GM19193 (cell line): ENCODE data around the gene RBBP8NL.
A peak's percentile ranks its signal among the peaks of the same experiment; 100 is the strongest.

Experiments
- POLR2A ChIP-seq: IDR thresholded peaks from 4 replicates; pipeline ENCODE4 v1.6.1; 2011; ENCODE audit not compliant: insufficient read depth, insufficient read length; ENCODE audit errors: extremely low read depth

RBBP8NL gene

DNA sequence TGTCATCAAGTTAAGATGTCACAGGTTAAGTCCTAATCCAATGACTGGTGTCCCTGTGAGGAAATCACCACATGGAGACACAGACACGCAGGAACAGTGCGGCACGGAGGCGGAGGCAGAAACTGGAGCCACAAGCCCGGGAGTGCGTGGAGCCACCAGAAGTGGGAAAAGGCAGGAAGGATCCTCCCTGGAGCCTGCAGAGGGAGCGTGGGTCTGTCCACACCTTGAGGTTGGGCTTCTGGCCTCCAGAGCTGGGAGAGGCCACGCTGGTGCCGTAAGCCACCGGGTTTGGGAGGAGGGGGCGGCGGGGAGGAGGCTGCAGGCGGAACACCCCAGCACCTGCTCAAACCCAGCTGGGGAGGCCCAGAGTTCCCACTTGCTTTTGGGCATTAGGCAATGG lies 24.0 kb downstream of the RBBP8NL start:
- no peak for TF ChIP-seq POLR2A

DNA sequence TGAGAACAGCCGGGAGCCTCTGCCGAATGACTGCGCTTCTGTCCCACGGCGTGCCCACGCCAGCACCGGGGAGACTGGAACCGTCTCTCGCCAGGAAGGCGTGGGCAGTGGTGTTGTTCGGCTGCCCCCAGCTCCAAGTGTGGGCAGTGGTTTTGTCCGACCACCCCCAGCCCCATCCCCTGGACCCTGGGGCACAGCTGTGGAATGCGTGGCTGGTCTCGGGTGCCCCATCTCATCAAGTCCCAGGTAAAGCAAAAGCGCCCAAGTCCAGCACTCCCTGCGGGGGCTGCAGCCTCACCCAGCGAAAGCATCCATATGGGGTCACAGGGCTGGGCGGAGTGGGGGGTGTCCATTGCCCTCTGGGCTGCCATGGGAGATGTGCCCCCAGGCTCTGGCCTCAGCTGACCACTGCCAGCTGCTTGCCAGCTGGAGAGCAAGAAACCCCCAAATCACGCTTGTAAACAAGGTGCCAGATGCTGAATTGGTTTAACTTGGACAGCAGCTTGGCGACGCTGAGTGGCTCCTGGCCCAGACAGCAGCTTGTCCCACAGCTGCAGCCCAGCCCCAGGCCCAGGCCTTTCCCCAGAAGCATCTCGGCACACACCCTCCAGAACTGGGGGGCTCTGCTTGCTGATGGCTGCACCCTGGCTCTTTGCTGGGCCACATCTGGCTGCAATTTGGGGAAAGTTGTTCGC lies 24.7 kb downstream of the RBBP8NL start:
- no peak for TF ChIP-seq POLR2A

DNA sequence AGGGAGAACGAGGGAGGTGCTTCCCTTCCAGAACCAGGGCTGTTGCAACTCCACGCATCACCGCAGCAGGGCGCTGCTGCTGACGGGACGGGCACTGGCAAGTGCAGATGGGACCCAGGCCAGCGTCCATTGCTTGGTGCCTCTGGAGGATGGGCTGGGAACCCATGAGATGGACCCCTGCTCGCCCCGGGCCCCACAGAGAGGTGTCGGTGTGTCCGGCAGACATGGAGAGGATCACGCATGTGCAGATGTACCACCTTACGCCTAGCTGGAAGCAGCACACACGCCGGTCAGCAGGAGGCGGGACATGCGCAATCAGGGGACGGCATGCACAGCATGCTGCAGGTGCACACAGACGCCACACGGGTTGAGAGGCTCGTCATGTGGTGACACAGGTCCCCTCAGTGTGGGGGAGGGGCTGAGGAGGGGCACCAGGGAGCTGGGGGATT lies 26.0 kb downstream of the RBBP8NL start:
- TF ChIP-seq POLR2A = no peak

DNA sequence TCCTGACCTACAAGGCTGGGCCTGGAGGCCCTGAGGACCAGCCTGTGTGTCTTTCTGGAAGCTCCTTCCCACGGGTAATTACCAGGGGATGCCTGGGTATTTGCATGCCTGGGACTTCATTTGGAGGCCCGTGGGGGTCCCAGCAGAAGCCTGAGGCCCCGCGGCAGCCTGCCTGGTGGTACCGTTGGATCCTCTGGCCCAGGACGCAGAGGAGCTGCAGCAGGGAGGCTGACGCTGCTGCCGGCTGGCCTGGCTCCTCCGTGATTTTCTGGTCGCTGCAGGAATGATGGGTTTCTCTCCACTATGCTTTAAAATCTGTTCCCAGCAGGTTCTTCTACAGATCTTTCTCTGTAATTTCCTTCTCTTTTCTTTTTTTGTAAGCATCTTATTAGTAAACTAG lies 26.8 kb downstream of the RBBP8NL start:
- TF ChIP-seq POLR2A = no peak

DNA sequence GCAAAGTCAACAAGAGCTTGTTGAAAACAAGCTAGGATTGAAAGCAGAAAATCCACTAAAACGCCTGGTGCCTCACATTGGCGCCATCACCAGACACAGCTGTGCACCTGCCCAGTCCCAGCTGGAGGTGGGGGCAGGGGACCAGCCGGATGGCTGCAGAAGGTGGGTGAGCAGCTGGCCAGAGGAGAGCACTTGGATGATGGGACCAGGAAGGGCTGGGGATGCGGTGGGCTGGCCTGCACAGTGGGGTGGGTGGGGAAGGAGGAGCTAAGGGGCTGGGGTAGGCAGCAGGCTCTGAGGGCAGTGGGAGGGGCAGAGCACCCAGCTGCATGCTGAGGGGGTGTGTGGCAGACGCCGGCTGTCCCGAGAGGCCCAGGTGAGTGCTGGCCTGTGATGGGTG lies 27.3 kb downstream of the RBBP8NL start:
- no peak for TF ChIP-seq POLR2A

- no peak for TF ChIP-seq POLR2A
These were observed 29.1 kb downstream of the RBBP8NL start for GRCh38 chr20:62398120-62398821.

DNA sequence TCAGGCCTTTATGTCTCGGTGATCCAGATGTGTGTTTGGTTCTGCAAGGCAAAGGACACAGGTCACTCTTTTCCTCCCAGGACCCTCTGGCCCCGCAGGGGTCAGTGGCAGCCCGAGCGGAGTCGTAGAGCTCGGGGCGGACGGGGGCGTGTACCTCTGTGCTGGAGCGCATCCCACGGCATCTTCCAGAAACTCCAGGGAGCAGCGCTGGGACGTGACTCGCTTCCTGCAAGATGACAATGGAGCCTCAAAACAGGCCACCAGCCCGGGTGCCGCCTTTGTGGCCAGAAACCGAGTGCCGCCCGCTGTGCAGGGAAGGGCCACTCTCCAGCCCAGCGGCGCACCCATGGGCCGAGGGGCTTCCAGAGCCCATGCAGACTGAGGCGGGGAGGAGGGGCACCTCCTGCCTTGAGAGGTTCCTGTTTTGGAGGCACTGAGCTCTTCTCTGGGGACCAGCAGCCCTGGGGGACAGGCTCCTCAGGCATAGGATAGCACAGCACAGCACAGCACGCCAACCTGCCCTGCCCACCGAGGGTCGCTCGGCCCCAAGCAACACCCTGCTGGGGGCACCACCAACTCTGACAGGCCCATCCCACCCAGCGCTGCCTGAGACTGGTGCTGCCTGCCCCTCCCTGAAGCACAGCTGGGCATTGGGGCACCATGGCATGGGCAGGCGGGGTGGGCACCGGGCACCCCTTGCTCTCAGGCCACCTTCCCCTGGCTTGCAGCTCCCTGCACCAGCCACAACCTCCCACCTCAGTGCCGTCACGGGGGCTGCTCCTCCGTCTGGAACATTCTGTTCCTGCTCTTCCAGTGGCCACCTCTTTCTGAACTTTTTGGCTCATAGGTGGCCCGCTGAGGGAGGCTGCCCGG lies 30.7 kb downstream of the RBBP8NL start:
- no peak for TF ChIP-seq POLR2A

DNA sequence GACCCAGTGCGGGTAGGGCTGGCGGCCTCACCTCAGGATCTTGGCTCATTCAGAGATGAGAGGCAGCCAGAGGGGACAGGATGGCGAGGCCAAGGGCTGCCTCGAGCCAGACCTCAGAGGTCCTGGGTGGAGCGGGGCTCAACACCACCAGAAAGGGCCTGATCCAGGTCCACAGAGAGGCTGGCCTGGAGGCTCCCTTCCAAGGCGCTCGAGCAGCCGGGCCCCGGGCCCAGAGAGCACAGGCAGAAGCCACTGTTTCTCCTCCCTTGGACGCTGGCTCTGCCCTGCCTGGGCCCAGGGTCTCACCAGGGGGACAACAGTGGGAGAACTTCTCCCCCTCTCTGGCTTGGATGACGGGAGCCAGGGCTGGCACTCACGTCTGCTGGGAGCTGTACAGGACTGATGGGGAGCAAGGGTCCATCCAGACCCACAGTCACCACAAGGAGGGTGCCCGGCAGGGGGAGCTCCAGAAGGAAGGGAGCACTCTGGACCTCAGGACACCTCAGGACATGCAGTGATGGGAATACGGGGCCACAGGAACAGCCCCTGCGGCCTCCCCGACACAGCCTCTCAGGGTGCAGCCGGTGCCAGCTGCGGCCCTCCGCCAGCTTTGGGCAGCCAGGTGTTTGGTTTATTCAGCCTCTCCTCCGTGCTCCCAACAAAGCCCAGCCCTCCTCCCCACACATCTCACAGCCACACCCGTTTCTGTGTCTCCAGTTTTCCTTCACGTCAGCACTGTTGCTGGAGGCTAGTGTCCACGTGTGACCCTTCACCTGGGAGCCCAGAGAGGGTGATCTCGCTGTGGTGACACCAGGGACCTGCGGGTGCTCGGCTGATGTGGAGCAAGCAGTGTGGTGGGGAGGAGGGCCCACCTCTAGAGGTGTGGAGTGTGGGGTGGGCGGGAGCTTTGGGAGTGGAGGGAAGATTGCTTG lies 31.8 kb downstream of the RBBP8NL start:
- TF ChIP-seq POLR2A = no peak

DNA sequence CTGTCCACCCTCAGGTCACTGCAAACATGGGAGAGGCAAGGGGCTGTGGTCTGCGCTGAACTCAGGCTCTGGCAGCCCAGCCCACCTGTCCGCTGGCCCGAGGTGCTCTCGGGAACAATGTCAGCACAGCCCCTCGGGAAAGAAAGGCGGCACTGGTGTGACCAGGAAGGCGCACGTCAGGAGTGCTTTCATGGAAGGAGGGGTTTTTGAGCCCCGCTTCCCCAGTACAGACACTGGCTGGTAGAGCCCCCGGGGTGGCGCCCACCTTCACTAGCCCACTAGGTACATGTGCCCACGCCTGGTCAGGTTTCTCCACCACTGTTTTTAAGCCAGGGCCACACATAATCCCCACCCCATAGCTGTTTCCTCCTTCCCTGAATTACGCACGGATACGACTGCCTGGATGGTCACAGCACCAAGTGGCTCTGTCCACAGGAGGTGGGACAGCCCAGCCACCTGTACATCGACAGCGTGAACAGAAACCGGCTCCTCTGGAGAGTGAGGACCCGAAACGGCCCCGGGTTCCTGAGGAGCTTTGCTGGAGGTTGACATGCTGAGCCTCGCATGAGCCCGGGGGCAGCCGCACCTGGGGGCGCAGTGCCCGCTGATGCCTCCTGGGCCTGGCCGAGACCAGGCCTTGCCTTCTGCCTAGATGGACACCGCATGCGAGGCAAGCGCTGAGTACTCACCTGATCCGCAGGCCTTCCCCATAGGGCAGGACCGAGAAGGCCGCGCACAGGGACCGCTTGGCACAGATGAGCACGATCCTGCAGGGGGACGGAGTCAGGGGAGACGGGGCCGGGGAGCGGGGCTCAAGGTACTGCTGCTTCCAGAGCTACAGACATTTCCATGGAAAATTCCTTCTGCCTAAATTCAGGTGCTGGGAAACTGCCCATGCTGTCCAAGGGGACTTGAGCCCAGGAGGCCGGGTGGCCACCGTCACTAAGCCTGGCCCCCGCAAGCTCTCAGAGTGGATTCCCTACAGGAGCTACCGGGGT lies 32.8 kb downstream of the RBBP8NL start:
- no peak for TF ChIP-seq POLR2A

DNA sequence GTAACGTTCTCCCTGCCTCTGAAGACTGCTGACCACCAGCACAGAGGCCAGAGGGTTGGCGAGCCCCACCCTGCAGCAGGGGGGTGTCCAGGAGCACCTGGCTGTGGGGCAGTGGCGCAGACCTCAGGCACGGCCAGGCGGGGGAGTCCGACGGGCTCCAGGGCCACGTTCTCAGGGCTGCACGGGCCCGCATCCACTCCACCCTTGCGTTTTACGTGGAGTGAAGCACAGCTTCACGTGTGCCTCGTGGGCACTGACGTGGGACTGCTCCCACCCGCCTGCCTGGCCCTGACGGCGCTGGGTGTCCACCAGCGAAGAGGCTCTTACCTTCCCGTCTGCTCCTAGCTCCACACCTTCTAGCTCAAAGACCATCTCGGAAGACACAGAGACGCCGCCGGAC lies 33.5 kb downstream of the RBBP8NL start:
- no peak for TF ChIP-seq POLR2A

GRCh38 chr20:62393335-62393665 lies 34.0 kb downstream of the RBBP8NL start:
- peak; percentile 1 for TF ChIP-seq POLR2A

- TF ChIP-seq POLR2A = peak; percentile 21
These were observed 34.6 kb downstream of the RBBP8NL start for GRCh38 chr20:62392621-62393334.

DNA sequence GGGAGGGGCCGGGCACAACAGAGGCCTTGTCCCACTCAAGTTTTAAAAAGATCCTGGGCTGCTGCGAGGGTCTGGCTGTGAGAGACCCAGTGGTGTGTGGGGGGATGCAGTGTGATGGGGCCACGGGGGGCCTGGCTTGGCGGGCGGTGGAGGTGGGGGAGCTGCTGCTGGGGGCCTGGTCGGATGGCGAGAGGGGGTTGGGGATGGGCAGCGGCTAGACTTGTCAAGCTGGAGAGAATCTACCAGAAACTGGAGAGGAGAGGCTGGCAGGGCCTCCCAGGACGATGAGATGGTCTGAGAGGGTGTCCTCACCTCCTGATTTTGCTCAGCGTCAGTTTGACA lies 35.3 kb downstream of the RBBP8NL start:
- no peak for TF ChIP-seq POLR2A
